Nephron progenitor cell (in vitro differentiated cells): ENCODE measurements around the gene ELP1.

Experiments
- DNase-seq: peaks from one replicate; pipeline ENCODE4 v3.0.0; 2021
- H3K27ac Mint-ChIP-seq: 2 replicates; pipeline ENCODE4 v1.8.0; 2021; ENCODE audit warnings: mild to moderate bottlenecking, moderate library complexity, mixed read lengths
- H3K27me3 Mint-ChIP-seq: 2 replicates; pipeline ENCODE4 v1.8.0; 2021; ENCODE audit warnings: mild to moderate bottlenecking, low read depth, mixed read lengths; ENCODE audit not compliant: poor library complexity
- H3K36me3 Mint-ChIP-seq: 2 replicates; pipeline ENCODE4 v1.8.0; 2021; ENCODE audit warnings: low read depth, mixed read lengths
- H3K4me1 Mint-ChIP-seq: 2 replicates; pipeline ENCODE4 v1.8.0; 2021; ENCODE audit warnings: mixed read lengths
- H3K4me3 Mint-ChIP-seq: 2 replicates; pipeline ENCODE4 v1.8.0; 2021; ENCODE audit warnings: mild to moderate bottlenecking, moderate library complexity, mixed read lengths
- H3K9me3 Mint-ChIP-seq: 2 replicates; pipeline ENCODE4 v1.8.0; 2021; ENCODE audit warnings: mild to moderate bottlenecking, moderate library complexity, mixed read lengths
- CTCF ChIP-seq: fragments of 200-600 bp; sonication (generic); IDR thresholded peaks from 2 replicates; pipeline ENCODE4 v1.5.0; 2021; ENCODE audit warnings: antibody characterized with exemption

Gene ELP1

GRCh38 chr9:108967916-108968315 is 34.0 kb upstream of the ELP1 start:
- peaks cover 37% of the 10 kb centered on the region for H3K36me3 Mint-ChIP-seq
- H3K27ac Mint-ChIP-seq, result no peak overlapping the region
- no peaks in the 10 kb centered on the region for H3K27me3 Mint-ChIP-seq

GRCh38 chr9:108963459-108964143 is 29.7 kb upstream of the ELP1 start:
- no peak for TF ChIP-seq CTCF
- Mint-ChIP-seq H3K27me3 (no peaks in the 10 kb centered on the region), H3K4me1 (no peaks in the 10 kb centered on the region), H3K36me3 (peaks cover 11% of the 10 kb centered on the region), H3K9me3 (no peaks in the 10 kb centered on the region), H3K4me3 (no peak overlapping the region), H3K27ac (peak overlapping the region; percentile 42)
- DNase-seq, result no peak

More at GRCh38 chr9:108967916-108968315, 34.0 kb upstream of the ELP1 start:
- Mint-ChIP-seq H3K4me3 (no peak overlapping the region), H3K9me3 (peaks cover 15% of the 10 kb centered on the region), H3K4me1 (no peaks in the 10 kb centered on the region)
- no peak for TF ChIP-seq CTCF
- no peak for DNase-seq

DNA sequence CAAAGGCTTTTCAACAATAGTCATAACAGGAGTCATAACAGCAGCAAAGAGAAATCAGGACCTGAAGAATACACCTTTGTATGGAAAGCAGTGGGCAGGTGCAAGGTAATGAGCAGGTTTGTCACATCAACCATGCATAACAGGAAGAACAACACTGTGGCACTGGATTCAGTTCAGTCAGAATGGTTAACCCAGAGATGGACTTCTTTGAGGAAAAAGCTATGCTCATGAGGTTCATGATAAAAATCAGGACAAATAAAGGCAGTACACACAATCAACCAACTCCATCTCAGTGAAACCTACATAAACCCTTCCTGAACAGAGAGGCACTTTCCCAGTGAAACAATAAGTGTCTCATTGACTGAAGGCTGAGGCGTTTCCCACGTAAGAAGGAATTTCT is 27.2 kb upstream of the ELP1 start:
- no peak for TF ChIP-seq CTCF
- DNase-seq, result no peak
- no peaks in the 10 kb centered on the region for H3K27me3 Mint-ChIP-seq
- H3K9me3 Mint-ChIP-seq, result no peaks in the 10 kb centered on the region
- H3K4me1 Mint-ChIP-seq, result peaks cover 12% of the 10 kb centered on the region
- no peak overlapping the region for H3K4me3 Mint-ChIP-seq
- no peak overlapping the region for H3K27ac Mint-ChIP-seq
- peaks cover 11% of the 10 kb centered on the region for H3K36me3 Mint-ChIP-seq

- peaks cover 16% of the 10 kb centered on the region for H3K4me1 Mint-ChIP-seq
- no peaks in the 10 kb centered on the region for H3K9me3 Mint-ChIP-seq
- H3K27ac Mint-ChIP-seq, result no peak overlapping the region
- H3K36me3 Mint-ChIP-seq, result peaks cover 6% of the 10 kb centered on the region
- DNase-seq, result no peak
- H3K27me3 Mint-ChIP-seq, result no peaks in the 10 kb centered on the region
- TF ChIP-seq CTCF, result no peak
- H3K4me3 Mint-ChIP-seq, result no peak overlapping the region
Measured at GRCh38 chr9:108960331-108960730, 26.4 kb upstream of the ELP1 start.

GRCh38 chr9:108956631-108957026 is 22.7 kb upstream of the ELP1 start:
- H3K4me3 Mint-ChIP-seq, result no peak overlapping the region

More at GRCh38 chr9:108956631-108957026, 22.7 kb upstream of the ELP1 start:
- no peak for TF ChIP-seq CTCF
- Mint-ChIP-seq H3K27me3 (no peaks in the 10 kb centered on the region), H3K36me3 (peaks cover 11% of the 10 kb centered on the region), H3K27ac (no peak overlapping the region), H3K9me3 (no peaks in the 10 kb centered on the region), H3K4me1 (peaks cover 16% of the 10 kb centered on the region)
- no peak for DNase-seq
